Measurements from ENCODE around the gene WWC1. TPM values are rescaled to one million over a fixed set of nuclear protein-coding genes. Genes with fewer than 3 reads are reported as not detected.

WWC1 gene
- total and polyA plus RNA-seq, 9 of the 15 experiments (the other 6 are each of a cell fraction or from before 2014, with no cell fraction given): under 0.01 to 0.54 (median 0.42) TPM; not detected in 6

DNA sequence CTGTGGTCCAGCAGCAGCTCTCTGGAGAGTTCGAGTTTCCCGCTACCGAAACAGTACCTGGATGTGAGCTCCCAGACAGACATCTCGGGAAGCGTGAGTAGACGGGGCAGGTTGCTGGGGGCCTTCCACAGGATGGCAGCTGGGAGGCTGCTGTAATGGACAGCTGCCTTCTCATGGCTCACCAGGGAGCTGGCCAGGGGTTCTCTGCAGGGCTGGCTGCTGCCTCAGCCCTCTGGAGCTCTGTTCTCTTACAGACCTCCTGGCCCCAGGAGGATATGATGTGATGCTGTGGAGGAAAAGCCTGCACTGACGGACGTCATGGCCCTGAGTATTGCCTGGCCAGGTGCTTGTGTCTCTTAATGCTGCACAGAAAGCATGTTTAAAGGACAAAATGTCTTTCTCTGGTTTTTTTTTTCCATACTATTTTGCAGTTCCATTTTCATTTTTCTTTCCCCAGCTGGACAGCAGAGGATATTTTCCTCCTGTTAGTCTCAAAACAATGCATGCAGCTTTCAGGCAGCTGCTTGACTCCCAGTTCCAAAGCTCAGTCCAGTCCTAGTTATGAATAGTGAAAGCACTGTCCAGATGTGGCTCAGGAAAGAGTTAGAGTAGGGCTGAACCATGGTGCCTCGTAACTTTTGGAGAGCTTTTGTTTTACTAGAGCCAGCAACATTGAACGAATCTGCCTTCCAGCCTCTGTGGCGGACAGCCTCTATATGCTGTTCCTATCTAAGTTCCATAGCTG, 117.3 kb downstream of the WWC1 start:
- TF ChIP-seq, protein P1, sequence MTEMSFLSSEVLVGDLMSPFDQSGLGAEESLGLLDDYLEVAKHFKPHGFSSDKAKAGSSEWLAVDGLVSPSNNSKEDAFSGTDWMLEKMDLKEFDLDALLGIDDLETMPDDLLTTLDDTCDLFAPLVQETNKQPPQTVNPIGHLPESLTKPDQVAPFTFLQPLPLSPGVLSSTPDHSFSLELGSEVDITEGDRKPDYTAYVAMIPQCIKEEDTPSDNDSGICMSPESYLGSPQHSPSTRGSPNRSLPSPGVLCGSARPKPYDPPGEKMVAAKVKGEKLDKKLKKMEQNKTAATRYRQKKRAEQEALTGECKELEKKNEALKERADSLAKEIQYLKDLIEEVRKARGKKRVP (CRISPR knock-in tag; IDR thresholded peaks at IDR 0.05): no peak
- TF ChIP-seq ERF (CRISPR knock-in tag; IDR thresholded peaks at IDR 0.05) (no peak), NR1H2 (CRISPR knock-in tag; IDR thresholded peaks at IDR 0.05) (no peak)
- Histone ChIP-seq H2AFZ (ENCODE audit: low read depth, low read length) (no peak overlapping the region), H3K4me2 (ENCODE audit: insufficient read depth, low read length) (no peak overlapping the region), H3K9me1 (ENCODE audit: control insufficient read depth, insufficient read depth, low read length) (no peaks in the 10 kb centered on the region), H3K4me3 (no peak overlapping the region), H3K79me2 (ENCODE audit: control insufficient read depth, insufficient read depth, low read length) (no peaks in the 10 kb centered on the region), H3K27ac (ENCODE audit: extremely low read depth, low read depth, low read length) (no peak overlapping the region), H3K27me3 (ENCODE audit: control insufficient read depth in 2 of 2, insufficient read depth in 2 of 2, low read length in 2 of 2) (peaks cover 14 to 33% of the 10 kb centered on the region in 2 experiments; a peak in 3 of 5 replicates), H3K36me3 (ENCODE audit: control insufficient read depth, insufficient read depth, low read length) (no peaks in the 10 kb centered on the region), H3K9me3 (replicated peaks; ENCODE audit: control insufficient read depth, insufficient read depth, low read depth, low read length) (no peaks in the 10 kb centered on the region), H4K20me1 (replicated peaks; ENCODE audit: control insufficient read depth, insufficient read depth, low read length) (no peaks in the 10 kb centered on the region), H3K4me1 (replicated peaks in 1 of 2; ENCODE audit: control insufficient read depth in 2 of 2, insufficient read depth in 2 of 2, low read length in 2 of 2) (no peaks in the 10 kb centered on the region; a peak in 1 of 5 replicates), H3K9ac (ENCODE audit: insufficient read depth in 1 of 2, low read depth in 2 of 2, low read length in 2 of 2) (no peak overlapping the region)
- WGBS (ENCODE audit: insufficient coverage, low coverage, missing lambda C conversion rate): under 1% methylated on average over 11 of the region's 11 CpGs
- ATAC-seq: no peak
- ChIA-PET POLR2A (no interaction called here), CTCF (ENCODE audit: low intra/inter-chr PET ratio) (no interaction called here)
- no TSS peak for BruUV-seq (replicated peaks)
- FAIRE-seq: no peak
- DNase-seq (ENCODE audit: extremely low read depth in 1 of 4, low spot score in 3 of 4): no peak
- in situ Hi-C loops (cut with MboI) (no loop called here), intact Hi-C loops (cut with micrococcal nuclease) (no loop called here)

Measured in K562 (cell line).